Pons (tissue), 1 donor: ENCODE measurements around the gene C19orf85.
"Not testable (repeated sequence)": the region's sequence is repeated elsewhere in the genome, so short reads cannot be mapped to it uniquely, and the experiment has no call there.

ENCODE experiments used
- DNase-seq: peaks from one replicate; pipeline ENCODE4 v3.0.0-alpha.2; 2016; ENCODE audit warnings: low spot score

Gene C19orf85

DNA sequence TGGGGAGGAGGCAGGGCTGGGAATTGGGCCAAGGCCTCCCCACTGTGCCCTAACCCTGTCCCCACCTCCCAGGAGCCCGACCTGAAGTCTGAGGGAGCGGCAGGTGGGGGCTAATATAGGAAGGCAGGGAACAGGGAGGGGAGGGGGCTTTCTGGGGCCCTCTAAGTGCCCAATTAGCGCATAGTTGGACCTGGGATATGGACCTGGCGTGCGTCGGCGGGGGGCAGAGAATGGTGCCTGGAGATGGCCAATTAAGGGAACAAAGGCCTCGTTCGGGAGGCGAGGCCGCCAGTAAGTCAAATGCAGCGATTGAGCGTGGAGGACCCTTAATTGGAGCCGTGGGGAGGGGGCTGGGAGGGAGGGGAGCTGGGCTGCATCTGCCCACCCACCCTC, at the start of gene C19orf85:
C19orf85 (minus strand) TSS at position 90 of the 393 bp plus-strand sequence. CDS start 197 bp downstream, outside the sequence.
- no peak for DNase-seq

DNA sequence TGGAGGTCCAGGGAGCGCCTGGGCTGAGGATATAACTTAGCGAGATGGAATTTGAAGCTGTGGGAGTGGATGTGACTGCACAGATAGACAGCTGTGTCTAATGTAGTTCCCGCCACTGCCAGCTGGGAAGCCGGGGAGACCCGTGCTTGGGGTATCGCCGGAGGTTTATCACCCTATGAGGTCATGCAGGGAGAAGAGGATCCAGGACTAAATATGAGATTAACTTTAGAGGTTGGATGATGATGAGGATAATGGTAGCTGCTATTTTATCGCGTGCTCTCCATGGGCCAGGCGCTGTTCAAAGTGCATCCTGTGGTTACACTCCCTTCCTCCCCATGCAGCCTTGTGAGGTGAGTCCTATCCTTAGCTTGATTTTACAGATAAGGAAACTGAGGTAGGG, 43.6 kb upstream of the C19orf85 start:
- DNase-seq, result no peak

DNA sequence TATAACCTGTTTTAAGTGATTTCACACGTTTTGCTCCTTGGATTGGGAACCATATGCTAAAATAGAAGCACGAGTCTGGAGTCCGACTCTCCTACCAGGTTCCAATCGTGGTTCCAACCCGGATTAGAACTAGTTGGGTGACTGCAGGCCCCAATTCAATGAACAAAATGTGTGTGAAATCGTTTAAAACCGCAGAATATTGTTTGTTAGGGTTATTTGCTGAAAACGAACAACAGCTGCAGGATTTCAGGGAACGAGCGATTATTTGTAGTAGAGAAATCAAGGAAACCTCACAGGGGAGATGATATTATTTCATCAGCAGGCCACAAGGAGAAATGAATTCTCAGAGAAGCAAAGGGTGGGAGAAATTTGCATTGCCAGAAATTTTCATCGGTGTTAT, 40.4 kb upstream of the C19orf85 start:
- DNase-seq, result no peak

DNA sequence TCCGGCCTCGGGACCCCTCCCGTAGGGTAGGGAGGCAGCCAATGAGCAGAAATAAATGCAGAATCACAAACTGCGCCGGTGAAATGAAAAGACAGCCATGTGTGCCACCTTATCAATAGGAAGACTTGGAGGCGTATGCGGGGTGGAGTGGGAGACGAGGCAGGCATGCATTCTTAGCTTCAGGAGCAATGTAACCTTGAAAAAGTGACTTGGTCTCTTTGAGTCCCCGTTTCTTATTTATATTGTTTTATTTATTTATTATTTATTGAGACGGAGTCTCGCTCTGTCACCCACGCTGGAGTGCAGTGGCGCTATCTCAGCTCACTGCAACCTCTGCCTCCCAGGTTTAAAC, 39.7 kb upstream of the C19orf85 start:
- no peak for DNase-seq

DNA sequence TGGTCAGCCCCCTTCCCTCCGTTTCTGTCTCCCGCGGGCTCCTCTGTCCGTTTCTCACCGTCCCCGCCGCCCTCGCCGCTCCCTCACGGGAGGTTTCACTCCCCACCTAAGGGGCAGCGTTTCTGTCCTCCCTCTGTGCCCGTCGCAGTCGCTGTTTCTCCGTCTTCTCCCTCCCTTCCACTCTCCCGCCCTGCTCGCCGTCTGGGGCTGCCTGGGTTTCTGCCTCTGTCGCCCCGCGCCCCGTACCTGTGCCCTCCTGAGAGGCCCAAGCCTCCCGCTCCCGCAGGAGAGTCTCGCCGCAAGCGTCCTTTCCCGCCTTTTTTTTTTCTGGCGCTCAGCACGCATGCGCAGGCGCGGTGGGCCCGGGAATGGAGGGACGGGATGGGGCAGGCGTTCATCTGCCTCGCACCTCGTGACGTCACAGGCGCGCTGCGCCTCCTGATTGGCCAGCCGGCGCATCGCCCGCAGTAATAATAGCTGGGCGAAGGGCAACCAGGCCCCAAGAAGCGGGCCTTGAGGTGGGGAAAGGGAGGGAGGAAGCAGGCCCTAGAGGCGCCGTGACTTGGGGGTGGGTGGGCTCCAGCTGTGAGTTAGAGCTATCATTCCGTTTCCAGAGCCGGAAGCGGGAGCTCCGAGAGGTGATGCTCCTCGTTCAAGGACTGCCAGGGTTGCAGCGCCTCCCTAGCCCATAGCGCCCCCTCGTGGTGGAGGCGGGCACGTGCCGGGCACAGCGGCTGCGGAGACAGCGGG, 39.1 kb upstream of the C19orf85 start:
- DNase-seq, result peak; percentile 96

DNA sequence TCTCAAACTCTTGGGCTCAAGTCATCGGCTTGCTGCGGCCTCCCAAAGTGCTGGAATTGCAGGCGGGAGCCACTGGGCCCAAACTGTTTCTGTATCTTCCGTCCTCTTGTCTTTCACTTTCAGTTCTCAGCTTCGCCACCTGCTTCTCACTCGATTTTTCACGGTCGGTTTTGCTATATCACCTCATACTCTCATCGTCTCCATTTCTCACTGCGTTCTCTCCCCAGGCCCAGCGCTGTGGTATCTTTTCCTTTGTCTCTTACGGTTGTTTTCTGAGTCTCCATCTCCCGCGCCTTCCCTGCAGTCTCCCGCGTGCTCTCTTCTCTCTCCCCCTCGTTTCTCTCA, 38.6 kb upstream of the C19orf85 start:
- DNase-seq, result no peak

DNA sequence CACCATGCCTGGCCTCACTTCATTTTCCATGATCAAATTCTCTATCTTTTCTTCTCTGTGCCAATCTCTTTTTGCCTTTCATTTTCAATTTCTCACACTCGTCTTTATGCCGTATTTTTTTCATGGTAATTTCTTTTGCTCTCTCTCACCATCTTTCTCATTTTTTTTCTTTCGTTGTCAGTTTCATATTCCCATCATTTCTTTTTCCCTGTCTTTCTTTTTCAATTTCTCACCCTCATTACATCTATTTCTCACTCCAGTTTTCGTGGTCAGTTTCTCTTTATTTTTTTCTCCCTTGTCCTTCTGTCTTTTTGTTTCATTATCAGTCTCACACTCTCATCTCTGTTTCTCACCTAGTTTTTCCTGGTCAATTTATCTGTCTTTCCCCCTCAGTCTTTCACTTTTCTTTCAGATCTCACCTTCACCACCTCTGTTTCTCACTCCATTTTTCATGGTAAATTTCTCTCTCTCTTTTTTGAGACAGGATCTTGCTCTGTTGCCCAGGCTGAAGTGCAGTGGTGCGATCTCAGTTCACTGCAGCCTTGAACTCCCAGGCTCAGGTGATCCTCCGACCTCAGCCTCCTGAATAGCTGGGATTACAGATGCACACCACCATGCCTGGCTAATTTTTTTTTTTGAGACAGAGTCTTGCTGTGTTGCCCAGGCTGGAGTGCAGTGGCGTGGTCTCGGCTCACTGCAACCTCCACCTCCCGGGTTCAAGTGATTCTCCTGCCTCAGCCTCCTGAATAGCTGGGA, 37.8 kb upstream of the C19orf85 start:
- no peak for DNase-seq

DNA sequence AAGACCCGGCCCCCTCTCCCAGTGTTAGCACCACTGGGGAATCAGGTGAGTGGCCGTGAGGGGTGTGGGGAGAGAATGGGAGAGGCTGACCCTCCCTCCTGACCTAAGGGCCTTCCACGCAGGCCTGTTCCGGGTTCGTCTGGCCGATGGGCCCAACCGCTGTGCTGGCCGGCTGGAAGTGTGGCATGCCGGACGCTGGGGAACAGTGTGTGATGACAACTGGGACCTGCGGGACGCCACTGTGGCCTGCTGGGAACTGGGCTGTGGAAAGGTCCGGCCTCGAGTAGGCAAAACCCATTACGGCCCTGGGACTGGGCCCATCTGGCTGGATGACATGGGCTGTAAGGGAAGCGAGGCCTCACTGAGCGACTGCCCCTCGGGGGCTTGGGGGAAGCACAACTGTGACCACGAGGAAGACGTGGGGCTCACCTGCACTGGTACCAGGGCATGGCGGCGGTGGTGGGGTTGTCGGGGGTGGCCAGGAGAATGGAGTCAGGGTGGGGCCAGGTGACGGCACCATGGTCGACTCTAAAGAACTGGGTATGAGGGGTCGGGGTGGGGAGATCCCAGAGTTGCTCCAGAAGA, 35.9 kb upstream of the C19orf85 start:
- no peak for DNase-seq

DNA sequence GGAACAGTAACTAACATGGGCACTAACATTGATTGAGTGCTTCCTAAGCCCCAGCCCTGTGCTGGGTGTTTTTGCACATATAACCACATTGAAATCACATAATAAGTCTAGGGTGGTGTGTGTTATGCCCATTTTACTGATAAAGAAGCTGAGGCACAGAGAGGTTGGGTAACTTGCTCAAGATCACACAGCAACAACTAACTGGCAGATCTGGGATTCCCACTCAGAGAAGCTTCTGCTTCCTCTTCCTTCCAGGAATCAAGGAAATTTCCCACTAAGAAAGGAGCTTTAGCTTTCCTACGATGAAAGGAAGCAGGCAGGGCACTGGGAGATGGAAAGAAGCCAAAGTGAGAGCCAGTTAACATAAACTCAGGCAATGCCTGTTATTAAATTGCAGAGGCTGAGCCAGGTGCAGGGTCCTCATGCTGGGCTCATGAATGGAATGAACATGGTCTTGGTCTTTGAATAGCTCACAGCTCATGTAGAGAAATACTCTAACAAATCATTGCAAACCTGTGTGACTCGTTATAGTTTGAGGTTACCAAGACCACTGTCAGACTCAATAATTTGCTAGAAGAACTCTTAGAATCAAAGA, 33.8 kb upstream of the C19orf85 start:
- DNase-seq, result no peak

DNA sequence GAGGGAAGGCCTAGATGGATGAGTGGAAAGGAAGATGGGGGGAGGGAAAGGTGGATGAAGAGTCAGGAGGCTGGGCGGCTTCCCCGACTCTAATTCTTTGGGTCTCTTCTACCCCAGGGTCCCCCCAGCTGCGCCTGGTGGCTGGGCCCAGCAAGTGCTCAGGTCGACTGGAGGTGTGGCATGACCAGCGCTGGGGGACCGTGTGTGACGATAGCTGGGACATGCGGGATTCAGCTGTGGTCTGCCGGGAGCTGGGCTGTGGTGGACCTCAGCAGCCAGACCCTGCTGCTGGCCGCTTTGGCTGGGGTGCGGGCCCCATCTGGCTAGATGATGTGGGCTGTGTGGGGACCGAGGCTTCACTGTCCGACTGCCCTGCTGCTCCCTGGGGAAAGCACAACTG, 33.2 kb upstream of the C19orf85 start:
- DNase-seq, result no peak

DNA sequence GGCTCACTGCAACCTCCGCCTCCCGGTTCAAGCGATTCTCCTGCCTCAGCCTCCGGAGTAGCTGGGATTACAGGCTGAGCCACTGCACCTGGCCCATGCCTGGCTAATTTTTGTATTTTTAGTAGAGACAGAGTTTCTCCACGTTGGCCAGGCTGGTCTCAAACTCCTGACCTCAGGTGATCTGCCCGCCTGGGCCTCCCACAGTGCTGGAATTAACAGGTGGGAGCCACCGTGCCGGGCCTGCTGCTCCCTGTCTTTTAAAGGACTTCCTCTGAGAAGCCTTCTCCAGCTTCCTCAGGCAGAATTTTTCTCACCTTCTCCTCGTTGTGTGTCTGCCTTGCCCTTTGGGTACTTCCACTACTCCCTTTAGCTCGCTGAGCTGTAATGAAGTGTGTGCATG, 32.3 kb upstream of the C19orf85 start:
- DNase-seq, result not testable (repeated sequence)

DNA sequence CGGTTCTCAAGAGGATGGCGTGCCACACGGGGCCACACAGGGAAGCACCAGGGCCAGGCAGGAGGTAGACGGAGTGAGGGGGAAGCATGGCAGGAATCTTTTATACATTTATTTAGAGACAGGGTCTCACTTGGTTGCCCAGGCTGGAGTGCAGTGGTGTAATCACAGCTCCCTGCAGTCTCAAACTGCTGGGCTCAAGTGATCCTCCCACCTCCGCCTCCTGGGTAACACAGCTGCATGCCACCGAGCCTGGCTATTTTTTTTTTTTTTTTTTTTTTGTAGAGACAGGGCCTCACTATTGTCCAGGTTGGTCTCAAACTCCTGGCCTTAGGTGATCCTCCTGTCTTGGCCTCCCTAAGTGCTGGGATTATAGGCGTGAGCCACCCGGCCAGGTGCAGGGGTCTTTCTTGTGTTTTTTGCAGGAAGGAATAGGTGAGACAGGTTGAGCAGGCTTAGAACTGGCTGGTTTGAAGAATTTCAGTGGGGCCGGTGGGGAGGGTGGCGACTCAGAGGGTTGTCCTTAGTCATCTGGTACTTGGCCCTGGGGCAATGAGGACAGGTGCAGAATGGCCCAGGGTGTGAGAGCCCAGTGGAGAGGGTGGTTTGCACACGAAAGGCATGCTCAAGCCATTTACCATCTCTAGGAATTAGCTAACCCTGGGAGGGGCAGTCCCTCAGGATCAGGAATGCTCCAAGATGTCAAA, 31.2 kb upstream of the C19orf85 start:
- DNase-seq, result no peak

DNA sequence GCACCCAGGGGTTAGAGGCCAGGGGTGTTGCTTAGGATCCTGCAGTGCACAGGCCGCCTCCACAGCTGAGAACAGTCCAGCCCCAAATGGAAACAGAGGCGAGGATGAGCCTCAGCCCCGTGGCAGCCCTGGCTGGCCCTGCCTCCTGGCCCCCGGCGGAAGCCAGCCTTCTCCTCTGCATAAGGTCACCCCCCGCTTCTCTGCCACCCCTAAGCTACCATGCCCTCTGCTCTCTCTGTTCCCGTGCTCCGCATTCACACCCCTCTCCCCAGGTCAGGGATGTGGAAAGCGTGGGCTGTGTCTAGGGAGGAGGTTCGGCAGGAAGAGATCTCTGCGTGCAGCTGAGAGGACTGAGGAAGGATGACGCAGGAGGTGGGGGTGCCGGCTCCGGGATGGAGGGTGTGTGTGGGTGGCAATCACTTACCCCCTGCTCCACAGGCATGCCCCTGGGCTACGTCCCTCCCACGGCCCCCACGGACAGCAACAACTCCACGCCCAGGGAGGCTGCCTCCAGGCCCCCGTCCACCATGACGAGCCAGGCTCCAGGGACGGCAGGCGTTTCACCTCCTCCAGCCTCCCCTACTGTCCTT, 29.7 kb upstream of the C19orf85 start:
- no peak for DNase-seq

DNA sequence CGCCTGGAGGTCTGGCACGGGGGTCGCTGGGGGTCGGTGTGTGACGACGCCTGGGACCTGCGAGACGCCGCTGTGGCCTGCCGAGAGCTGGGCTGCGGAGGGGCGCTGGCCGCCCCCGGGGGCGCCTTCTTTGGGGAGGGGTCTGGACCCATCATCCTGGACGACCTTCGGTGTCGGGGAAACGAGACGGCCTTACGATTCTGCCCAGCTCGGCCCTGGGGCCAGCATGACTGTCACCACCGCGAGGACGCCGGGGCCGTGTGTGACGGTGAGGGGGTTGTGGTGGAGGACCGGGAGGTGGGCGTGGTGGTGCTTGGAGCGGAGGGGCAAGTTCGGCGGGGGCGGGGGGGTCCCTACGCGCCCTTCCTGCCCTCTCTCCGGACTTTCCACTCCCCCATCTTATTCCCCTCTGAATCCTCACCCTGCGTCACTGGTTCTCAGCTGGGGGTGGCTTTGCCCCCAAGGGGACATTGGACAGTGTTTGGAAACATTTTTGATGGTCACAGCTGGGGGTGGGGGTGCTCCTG, 29.2 kb upstream of the C19orf85 start:
- no peak for DNase-seq

DNA sequence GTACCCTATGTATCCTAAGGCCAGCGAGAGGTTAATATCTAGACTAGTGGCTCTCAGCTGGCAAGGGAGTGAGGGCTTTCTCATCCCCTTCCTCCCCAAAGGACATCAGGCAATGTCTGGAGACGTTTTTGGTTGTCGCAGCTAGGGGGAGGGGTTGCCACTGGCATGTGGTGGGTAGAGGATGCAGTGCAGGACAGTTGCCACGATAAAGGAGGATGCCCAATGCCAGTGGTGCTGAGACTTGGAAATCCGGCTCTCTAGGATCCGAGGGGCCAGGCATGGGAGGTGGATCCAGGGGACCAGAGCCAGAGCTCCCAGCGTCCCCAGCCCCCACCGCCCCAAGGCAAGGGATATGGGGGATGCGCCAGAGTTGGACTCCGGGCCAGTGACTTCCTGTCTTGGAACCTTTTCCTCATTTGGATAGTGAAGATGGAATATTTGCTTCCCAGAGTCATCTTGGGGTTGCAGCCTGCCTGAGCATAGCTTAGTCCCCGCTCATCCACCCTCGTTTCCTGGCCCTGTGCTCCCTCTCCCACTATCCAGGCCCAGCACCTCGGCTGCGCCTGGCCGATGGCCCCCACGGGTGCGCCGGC, 28.6 kb upstream of the C19orf85 start:
- DNase-seq, result no peak

DNA sequence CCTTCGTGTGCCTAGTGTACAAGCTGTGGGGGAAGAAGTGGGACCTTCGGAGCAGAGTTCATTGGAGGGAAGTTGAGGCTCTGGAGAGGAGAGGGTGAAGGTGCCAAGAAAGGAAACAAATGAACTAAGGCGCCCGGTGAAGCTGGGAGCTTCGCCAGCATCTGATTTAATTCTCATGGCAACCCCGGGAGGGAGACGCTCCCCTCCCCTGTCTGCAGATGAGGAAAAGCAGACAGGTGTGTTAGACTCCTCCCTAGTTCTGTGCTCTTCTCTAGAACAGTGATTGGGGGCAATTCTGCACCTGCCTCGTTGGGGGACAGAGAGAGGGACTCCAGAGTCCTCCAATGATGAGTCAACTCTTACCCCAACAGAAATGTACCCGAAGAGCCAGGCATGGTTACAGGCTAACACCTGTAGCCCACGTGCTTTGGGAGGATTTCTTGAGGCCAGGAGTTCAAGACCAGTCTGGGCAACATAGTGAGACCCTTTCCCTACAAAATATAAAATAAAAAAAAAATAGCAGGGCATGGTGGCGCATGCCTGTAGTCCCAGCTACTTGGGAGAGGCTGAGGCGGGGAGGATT, 27.9 kb upstream of the C19orf85 start:
- no peak for DNase-seq

DNA sequence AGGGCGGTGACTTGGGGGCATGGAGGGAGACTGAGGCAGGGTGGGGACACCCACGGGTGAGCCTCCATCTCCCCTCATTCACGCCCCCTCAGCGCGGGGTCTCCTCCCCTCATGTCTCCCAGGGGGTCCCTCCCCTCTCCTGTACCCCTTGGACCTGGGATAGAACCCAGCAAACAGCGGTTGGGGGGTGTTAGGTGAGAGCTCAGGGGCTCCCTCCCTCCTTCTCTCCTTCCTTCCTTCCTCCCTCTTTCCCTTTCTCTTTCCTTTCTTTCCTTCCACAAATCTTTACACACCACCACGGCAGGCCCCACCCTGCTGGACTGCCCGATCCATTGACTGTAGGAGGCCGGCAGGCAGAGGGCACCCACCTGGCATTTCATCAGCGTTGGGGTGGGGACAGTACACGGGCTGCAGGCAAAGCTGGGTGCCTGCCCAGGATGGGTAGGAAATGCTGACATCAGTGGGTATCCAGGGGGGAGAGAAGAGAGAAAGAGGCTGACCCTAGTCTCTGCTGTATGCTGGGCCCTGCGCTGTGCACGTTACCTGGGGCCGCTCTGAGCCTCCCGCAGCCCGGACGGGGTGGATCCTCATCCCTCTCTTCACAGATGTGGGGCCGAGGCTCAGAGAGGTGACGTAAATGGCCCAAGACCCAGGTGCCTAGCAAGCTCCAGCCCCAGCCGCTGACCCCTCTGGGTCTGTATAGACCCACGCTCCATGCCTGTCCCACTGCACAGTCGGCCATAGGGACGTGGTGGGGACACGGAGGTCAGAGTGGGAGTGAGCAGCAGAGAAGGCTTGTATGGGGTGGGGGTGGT, 27.2 kb upstream of the C19orf85 start:
- DNase-seq, result no peak

DNA sequence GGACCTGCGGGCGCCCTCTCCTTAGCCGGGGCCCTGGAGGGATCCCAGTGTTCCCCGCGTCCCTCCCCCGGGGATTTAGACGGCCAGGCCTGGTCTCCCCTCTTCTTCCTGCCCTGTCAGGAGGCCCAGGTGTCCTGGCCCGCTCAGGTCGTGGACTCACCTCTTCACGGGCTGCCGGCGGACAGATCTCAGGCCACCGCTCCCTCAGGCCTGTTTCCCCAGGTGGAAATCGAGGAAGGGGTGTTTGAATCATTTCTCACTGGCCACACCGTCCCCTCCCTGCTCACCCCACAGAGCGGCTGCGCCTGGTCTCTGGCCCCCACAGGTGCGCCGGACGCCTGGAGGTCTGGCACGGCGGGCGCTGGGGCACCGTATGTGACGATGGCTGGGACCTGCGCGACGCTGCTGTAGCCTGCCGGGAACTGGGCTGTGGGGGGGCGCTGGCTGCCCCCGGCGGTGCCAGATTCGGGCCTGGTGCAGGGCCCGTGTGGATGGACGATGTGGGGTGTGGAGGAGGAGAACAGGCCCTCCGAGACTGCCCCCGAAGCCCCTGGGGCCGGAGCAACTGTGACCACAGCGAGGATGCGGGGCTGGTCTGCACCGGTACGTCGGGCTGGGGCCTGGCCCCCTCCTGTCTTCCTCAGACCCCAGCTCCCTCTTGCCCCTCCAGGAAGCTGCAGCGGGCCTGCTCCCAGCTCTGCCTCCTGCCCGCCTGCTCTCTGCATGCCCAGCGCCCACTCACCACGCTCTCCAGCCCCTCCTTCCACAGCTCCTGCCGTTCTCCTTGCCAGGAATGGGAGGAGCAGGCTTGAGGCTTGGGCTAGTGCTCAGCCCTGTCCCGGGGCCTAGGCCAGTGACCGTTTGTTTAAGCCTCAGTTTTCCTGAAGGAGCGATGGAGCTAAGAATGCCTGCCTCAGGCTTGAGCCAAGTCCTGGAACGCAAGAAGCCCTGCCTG, 26.2 kb upstream of the C19orf85 start:
- DNase-seq, result no peak
